Smooth muscle cell (in vitro differentiated cells): ENCODE results near the gene PPP4C. TPM values are rescaled to one million over a fixed set of nuclear protein-coding genes. Genes with fewer than 3 reads are reported as not detected.

ENCODE experiments used
- DNase-seq: peaks from one replicate; lab custom pipeline; 2025; ENCODE audit not compliant: unreplicated experiment; lab: John Stamatoyannopoulos, UW
- H2AFZ ChIP-seq: fragments of 200-600 bp; sonication (generic); 2 replicates; pipeline ENCODE4 v1.6.0; 2016; ENCODE audit warnings: antibody characterized with exemption, low read depth, mild to moderate bottlenecking
- H3F3A ChIP-seq: fragments of 200-600 bp; sonication (generic); 2 replicates; pipeline ENCODE4 v1.6.0; 2017; ENCODE audit warnings: antibody characterized with exemption, low read depth
- H3K27ac ChIP-seq: fragments of 200-600 bp; sonication (generic); 2 replicates; pipeline ENCODE4 v1.5.1; 2016; ENCODE audit warnings: low read depth, mild to moderate bottlenecking
- H3K27me3 ChIP-seq: fragments of 200-600 bp; sonication (generic); 2 replicates; pipeline ENCODE4 v1.6.1; 2016; ENCODE audit warnings: low read depth, mild to moderate bottlenecking
- H3K36me3 ChIP-seq: fragments of 200-600 bp; sonication (generic); 2 replicates; pipeline ENCODE4 v1.5.1; 2016; ENCODE audit warnings: low read depth
- H3K4me1 ChIP-seq: fragments of 200-600 bp; sonication (generic); 2 replicates; pipeline ENCODE4 v1.5.1; 2016; ENCODE audit warnings: low read depth
- H3K4me2 ChIP-seq: fragments of 200-600 bp; sonication (generic); 2 replicates; pipeline ENCODE4 v1.6.0; 2016; ENCODE audit warnings: mild to moderate bottlenecking
- H3K4me3 ChIP-seq: fragments of 200-600 bp; sonication (generic); 2 replicates; pipeline ENCODE4 v1.5.1; 2016; ENCODE audit warnings: mild to moderate bottlenecking
- H3K79me2 ChIP-seq: fragments of 200-600 bp; sonication (generic); 2 replicates; pipeline ENCODE4 v1.6.0; 2016; ENCODE audit warnings: low read depth, mild to moderate bottlenecking
- H3K9ac ChIP-seq: fragments of 200-600 bp; sonication (generic); 2 replicates; pipeline ENCODE4 v1.6.0; 2016; ENCODE audit warnings: low read depth
- H3K9me3 ChIP-seq: fragments of 200-600 bp; sonication (generic); replicated peaks from 2 replicates; pipeline ENCODE4 v1.5.1; 2016; ENCODE audit warnings: low read depth
- H4K20me1 ChIP-seq: fragments of 200-600 bp; sonication (generic); 2 replicates; pipeline ENCODE4 v1.6.0; 2016; ENCODE audit warnings: low read depth
- CTCF ChIP-seq: fragments of 200-600 bp; sonication (generic); IDR thresholded peaks from 2 replicates; pipeline ENCODE4 v1.5.1; 2017; ENCODE audit warnings: borderline replicate concordance, mild to moderate bottlenecking, antibody characterized with exemption; ENCODE audit not compliant: insufficient read depth, poor library complexity, severe bottlenecking
- WGBS: methylation state at CpG from one replicate; pipeline ENCODE4 v1.1.7; 2016; ENCODE audit warnings: low lambda C conversion rate; 5-methylcytosine and 5-hydroxymethylcytosine counted together
- polyA plus RNA-seq: library from polyadenylated mRNA; unstranded; fragments of >200 nt; fragmentation: Nextera tagmentation; extraction: Ambion mirVana; gene quantifications from 2 replicates; pipeline ENCODE4 v1.2.1, GENCODE V29; 2016
- total RNA-seq: library from RNA; depleted of rRNA; stranded (reverse); fragments of >200 nt; gene quantifications from 2 replicates; pipeline ENCODE4 v1.2.3, GENCODE V29; 2014

PPP4C gene
- total and polyA plus RNA-seq, 2 experiments from 2014 or later = 111 to 224 TPM

- Histone ChIP-seq H4K20me1 (no peaks in the 10 kb centered on the region), H3K9ac (peak overlapping the region; percentile 10), H2AFZ (no peak overlapping the region), H3K4me3 (no peak overlapping the region), H3K79me2 (no peaks in the 10 kb centered on the region), H3K4me2 (peak overlapping the region; percentile 11), H3F3A (peaks cover 13% of the 10 kb centered on the region), H3K4me1 (peaks cover 8% of the 10 kb centered on the region), H3K36me3 (no peaks in the 10 kb centered on the region), H3K27ac (peak overlapping the region; percentile 67), H3K27me3 (no peaks in the 10 kb centered on the region), H3K9me3 (no peaks in the 10 kb centered on the region)
- WGBS = 9% methylated on average over 3 of the region's 3 CpGs
- TF ChIP-seq CTCF = no peak
- DNase-seq = no peak
Observed at GRCh38 chr16:30051518-30051917, 24.3 kb upstream of the PPP4C start.

GRCh38 chr16:30052671-30053372 lies 23.0 kb upstream of the PPP4C start:
- Histone ChIP-seq H3K27me3 (no peaks in the 10 kb centered on the region), H3K9me3 (no peaks in the 10 kb centered on the region), H2AFZ (peak overlapping the region; percentile 82), H3K4me1 (peaks cover 8% of the 10 kb centered on the region), H3F3A (peaks cover 13% of the 10 kb centered on the region), H3K36me3 (no peaks in the 10 kb centered on the region), H3K27ac (peak overlapping the region; percentile 79), H3K79me2 (no peaks in the 10 kb centered on the region), H3K4me3 (peak overlapping the region; percentile 80), H3K9ac (peak overlapping the region; percentile 76), H3K4me2 (peak overlapping the region; percentile 98), H4K20me1 (no peaks in the 10 kb centered on the region)
- WGBS = 7% methylated on average over 49 of the region's 58 CpGs
- peak; percentile 71 for DNase-seq
- TF ChIP-seq CTCF = no peak

- TF ChIP-seq CTCF = no peak
- Histone ChIP-seq H3K4me2 (peak overlapping the region; percentile 98), H3K9ac (peak overlapping the region; percentile 76), H3F3A (peaks cover 13% of the 10 kb centered on the region), H3K27ac (peak overlapping the region; percentile 79), H3K9me3 (no peaks in the 10 kb centered on the region), H3K4me1 (peaks cover 8% of the 10 kb centered on the region), H4K20me1 (no peaks in the 10 kb centered on the region), H3K36me3 (no peaks in the 10 kb centered on the region), H3K79me2 (no peaks in the 10 kb centered on the region), H3K4me3 (peak overlapping the region; percentile 80), H3K27me3 (no peaks in the 10 kb centered on the region), H2AFZ (peak overlapping the region; percentile 82)
- no peak for DNase-seq
- 6% methylated on average over 18 of the region's 19 CpGs for WGBS
Observed at GRCh38 chr16:30053376-30054015, 22.3 kb upstream of the PPP4C start.

- H3K9ac ChIP-seq = no peak overlapping the region
- H3K4me3 ChIP-seq = no peak overlapping the region
- WGBS = 70% methylated on average over 8 of the region's 8 CpGs
Observed at GRCh38 chr16:30054451-30054850, 21.3 kb upstream of the PPP4C start.

More at GRCh38 chr16:30054451-30054850, 21.3 kb upstream of the PPP4C start:
- no peak for DNase-seq
- Histone ChIP-seq H3K36me3 (no peaks in the 10 kb centered on the region), H3F3A (peaks cover 13% of the 10 kb centered on the region), H3K27me3 (no peaks in the 10 kb centered on the region), H3K4me1 (peaks cover 8% of the 10 kb centered on the region), H4K20me1 (no peaks in the 10 kb centered on the region), H3K9me3 (no peaks in the 10 kb centered on the region), H2AFZ (no peak overlapping the region), H3K4me2 (peak overlapping the region; percentile 98), H3K79me2 (no peaks in the 10 kb centered on the region), H3K27ac (no peak overlapping the region)
- TF ChIP-seq CTCF = no peak
